NCI-H460 (cell line): ENCODE measurements around the gene NID1. TPM values are rescaled to one million over a fixed set of nuclear protein-coding genes. Genes with fewer than 3 reads are reported as not detected.

Source experiments
- DNase-seq: peaks from one replicate; pipeline ENCODE4 v3.0.0-alpha.2; 2016; ENCODE audit warnings: low read depth; ENCODE audit errors: extremely low read depth
- total RNA-seq: library from RNA; depleted of rRNA; stranded (reverse); fragments of >200 nt; shearing (Covaris generic); gene quantifications from 2 replicates; pipeline ENCODE4 v1.2.3, GENCODE V29; 2014

The NID1 gene
- total RNA-seq, 1 experiment from 2014 or later, result 0.15 TPM

GRCh38 chr1:236002572-236002971 lies 62.3 kb downstream of the NID1 start:
- no peak for DNase-seq

- DNase-seq, result no peak
Observed at GRCh38 chr1:236002025-236002390, 62.9 kb downstream of the NID1 start.

GRCh38 chr1:236000781-236001180 lies 64.1 kb downstream of the NID1 start:
- DNase-seq, result no peak

GRCh38 chr1:235999259-235999925 lies 65.5 kb downstream of the NID1 start:
- peak; percentile 26 for DNase-seq

GRCh38 chr1:235998812-235999211 lies 66.1 kb downstream of the NID1 start:
- no peak for DNase-seq

GRCh38 chr1:235997931-235998330 lies 67.0 kb downstream of the NID1 start:
- DNase-seq, result no peak

GRCh38 chr1:235997049-235997448 lies 67.8 kb downstream of the NID1 start:
- DNase-seq, result no peak

- no peak for DNase-seq
Observed at GRCh38 chr1:235996048-235996785, 68.7 kb downstream of the NID1 start.

GRCh38 chr1:235995511-235995910 lies 69.4 kb downstream of the NID1 start:
- DNase-seq, result no peak

GRCh38 chr1:235993652-235994051 lies 71.2 kb downstream of the NID1 start:
- DNase-seq, result no peak

- DNase-seq, result no peak
Observed at GRCh38 chr1:235992868-235993267, 72.0 kb downstream of the NID1 start.

- no peak for DNase-seq
Observed at GRCh38 chr1:235992346-235992745, 72.5 kb downstream of the NID1 start.

- no peak for DNase-seq
Observed at GRCh38 chr1:235990330-235990795, 74.5 kb downstream of the NID1 start.

- DNase-seq, result no peak
Observed at GRCh38 chr1:235989105-235989504, 75.8 kb downstream of the NID1 start.

- DNase-seq, result no peak
Observed at GRCh38 chr1:235986869-235987268, 78.0 kb downstream of the NID1 start.

- DNase-seq, result no peak
Observed at GRCh38 chr1:235984041-235984825, 80.7 kb downstream of the NID1 start.

- no peak for DNase-seq
Observed at GRCh38 chr1:235980976-235981375, 83.9 kb downstream of the NID1 start.

GRCh38 chr1:235979716-235980333 lies 85.1 kb downstream of the NID1 start:
- DNase-seq, result no peak

- DNase-seq, result no peak
Observed at GRCh38 chr1:235979176-235979575, 85.7 kb downstream of the NID1 start.

GRCh38 chr1:235976490-235976889 lies 88.4 kb downstream of the NID1 start:
- DNase-seq, result no peak

- DNase-seq, result no peak
Observed at GRCh38 chr1:235974616-235975015, 90.3 kb downstream of the NID1 start.
